Measurements from ENCODE around the gene AURKAIP1. TPM values are rescaled to one million over a fixed set of nuclear protein-coding genes. Genes with fewer than 3 reads are reported as not detected.

AURKAIP1 gene
- total and polyA plus RNA-seq, 4 donors, result 38.4 to 175 (median 97.7) TPM

DNA sequence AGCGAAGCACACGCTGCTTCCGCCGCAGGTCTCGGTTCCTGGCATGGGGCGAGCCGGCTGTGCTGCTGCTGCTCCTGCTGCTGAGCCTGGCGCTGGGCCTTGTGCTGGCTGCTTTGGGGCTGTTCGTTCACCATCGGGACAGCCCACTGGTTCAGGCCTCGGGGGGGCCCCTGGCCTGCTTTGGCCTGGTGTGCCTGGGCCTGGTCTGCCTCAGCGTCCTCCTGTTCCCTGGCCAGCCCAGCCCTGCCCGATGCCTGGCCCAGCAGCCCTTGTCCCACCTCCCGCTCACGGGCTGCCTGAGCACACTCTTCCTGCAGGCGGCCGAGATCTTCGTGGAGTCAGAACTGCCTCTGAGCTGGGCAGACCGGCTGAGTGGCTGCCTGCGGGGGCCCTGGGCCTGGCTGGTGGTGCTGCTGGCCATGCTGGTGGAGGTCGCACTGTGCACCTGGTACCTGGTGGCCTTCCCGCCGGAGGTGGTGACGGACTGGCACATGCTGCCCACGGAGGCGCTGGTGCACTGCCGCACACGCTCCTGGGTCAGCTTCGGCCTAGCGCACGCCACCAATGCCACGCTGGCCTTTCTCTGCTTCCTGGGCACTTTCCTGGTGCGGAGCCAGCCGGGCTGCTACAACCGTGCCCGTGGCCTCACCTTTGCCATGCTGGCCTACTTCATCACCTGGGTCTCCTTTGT lies 41.3 kb downstream of the AURKAIP1 start:
- H3K9ac ChIP-seq (ENCODE audit: low read depth in 1 of 2, low read length in 2 of 2), result no peak overlapping the region
- TF ChIP-seq NR2F2 (IDR thresholded peaks at IDR 0.05) (no peak), RXRA (IDR thresholded peaks at IDR 0.05) (no peak), GABPA (IDR thresholded peaks at IDR 0.05 in 1 of 2, conservative IDR thresholded peaks at IDR 0.05 in 1 of 2) (no peak), HNF4G (IDR thresholded peaks at IDR 0.05) (no peak)
- TF ChIP-seq, protein P1, sequence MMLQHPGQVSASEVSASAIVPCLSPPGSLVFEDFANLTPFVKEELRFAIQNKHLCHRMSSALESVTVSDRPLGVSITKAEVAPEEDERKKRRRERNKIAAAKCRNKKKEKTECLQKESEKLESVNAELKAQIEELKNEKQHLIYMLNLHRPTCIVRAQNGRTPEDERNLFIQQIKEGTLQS (IDR thresholded peaks at IDR 0.05), result no peak
- TF ChIP-seq, protein P2, sequence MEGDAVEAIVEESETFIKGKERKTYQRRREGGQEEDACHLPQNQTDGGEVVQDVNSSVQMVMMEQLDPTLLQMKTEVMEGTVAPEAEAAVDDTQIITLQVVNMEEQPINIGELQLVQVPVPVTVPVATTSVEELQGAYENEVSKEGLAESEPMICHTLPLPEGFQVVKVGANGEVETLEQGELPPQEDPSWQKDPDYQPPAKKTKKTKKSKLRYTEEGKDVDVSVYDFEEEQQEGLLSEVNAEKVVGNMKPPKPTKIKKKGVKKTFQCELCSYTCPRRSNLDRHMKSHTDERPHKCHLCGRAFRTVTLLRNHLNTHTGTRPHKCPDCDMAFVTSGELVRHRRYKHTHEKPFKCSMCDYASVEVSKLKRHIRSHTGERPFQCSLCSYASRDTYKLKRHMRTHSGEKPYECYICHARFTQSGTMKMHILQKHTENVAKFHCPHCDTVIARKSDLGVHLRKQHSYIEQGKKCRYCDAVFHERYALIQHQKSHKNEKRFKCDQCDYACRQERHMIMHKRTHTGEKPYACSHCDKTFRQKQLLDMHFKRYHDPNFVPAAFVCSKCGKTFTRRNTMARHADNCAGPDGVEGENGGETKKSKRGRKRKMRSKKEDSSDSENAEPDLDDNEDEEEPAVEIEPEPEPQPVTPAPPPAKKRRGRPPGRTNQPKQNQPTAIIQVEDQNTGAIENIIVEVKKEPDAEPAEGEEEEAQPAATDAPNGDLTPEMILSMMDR (IDR thresholded peaks at IDR 0.05; ENCODE audit: low read depth, low read length, missing input control), result no peak
- H3K36me3 ChIP-seq (ENCODE audit: control insufficient read depth in 4 of 4, insufficient read depth in 3 of 4, low read depth in 1 of 4, low read length in 3 of 4), result peaks cover 0 to 15% (median 3%) of the 10 kb centered on the region in 4 donors
- H3K4me1 ChIP-seq (ENCODE audit: control insufficient read depth in 4 of 4, insufficient read depth in 4 of 4, low read length in 3 of 4), result peaks cover 6 to 22% (median 15%) of the 10 kb centered on the region in 4 donors
- 76% methylated on average over 36 of the region's 36 CpGs for WGBS
- DNase-seq (ENCODE audit: low spot score), result no peak
- no peak overlapping the region for H3K4me3 ChIP-seq (ENCODE audit: low read depth in 1 of 3, low read length in 3 of 3)
- H3K27me3 ChIP-seq (ENCODE audit: control insufficient read depth in 4 of 4, insufficient read depth in 4 of 4, low read length in 3 of 4), result no peaks in the 10 kb centered on the region
- peak overlapping the region in 1 of 2 donors; percentile 67 for H3K27ac ChIP-seq (ENCODE audit: low read depth in 1 of 2, low read length in 2 of 2)
- H3K9me3 ChIP-seq (ENCODE audit: control insufficient read depth in 4 of 4, low read length in 3 of 4), result no peaks in the 10 kb centered on the region

DNA sequence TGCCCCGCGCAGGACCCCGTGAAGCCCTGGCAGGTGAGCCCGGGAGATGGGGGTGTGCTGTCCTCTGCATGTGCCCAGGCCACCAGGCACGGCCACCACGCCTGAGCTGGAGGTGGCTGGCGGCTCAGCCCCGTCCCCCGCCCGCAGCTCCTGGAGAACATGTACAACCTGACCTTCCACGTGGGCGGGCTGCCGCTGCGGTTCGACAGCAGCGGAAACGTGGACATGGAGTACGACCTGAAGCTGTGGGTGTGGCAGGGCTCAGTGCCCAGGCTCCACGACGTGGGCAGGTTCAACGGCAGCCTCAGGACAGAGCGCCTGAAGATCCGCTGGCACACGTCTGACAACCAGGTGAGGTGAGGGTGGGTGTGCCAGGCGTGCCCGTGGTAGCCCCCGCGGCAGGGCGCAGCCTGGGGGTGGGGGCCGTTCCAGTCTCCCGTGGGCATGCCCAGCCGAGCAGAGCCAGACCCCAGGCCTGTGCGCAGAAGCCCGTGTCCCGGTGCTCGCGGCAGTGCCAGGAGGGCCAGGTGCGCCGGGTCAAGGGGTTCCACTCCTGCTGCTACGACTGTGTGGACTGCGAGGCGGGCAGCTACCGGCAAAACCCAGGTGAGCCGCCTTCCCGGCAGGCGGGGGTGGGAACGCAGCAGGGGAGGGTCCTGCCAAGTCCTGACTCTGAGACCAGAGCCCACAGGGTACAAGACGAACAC lies 42.1 kb downstream of the AURKAIP1 start:
- H3K9ac ChIP-seq (ENCODE audit: low read depth in 1 of 2, low read length in 2 of 2), result no peak overlapping the region
- H3K4me1 ChIP-seq (ENCODE audit: control insufficient read depth in 4 of 4, insufficient read depth in 4 of 4, low read length in 3 of 4), result peaks cover 6 to 22% (median 15%) of the 10 kb centered on the region in 4 donors
- no peak for DNase-seq (ENCODE audit: low spot score)
- WGBS, result 55% methylated on average over 48 of the region's 48 CpGs
- H3K27ac ChIP-seq (ENCODE audit: low read depth in 1 of 2, low read length in 2 of 2), result peak overlapping the region; percentile 49 to 67
- H3K9me3 ChIP-seq (ENCODE audit: control insufficient read depth in 4 of 4, low read length in 3 of 4), result no peaks in the 10 kb centered on the region
- H3K27me3 ChIP-seq (ENCODE audit: control insufficient read depth in 4 of 4, insufficient read depth in 4 of 4, low read length in 3 of 4), result no peaks in the 10 kb centered on the region
- no peak for TF ChIP-seq JUND (IDR thresholded peaks at IDR 0.05)
- peak in 1 of 2 donors; percentile 39 for TF ChIP-seq EGR1 (IDR thresholded peaks at IDR 0.05; ENCODE audit: low read depth in 2 of 2)
- TF ChIP-seq NR2F2 (IDR thresholded peaks at IDR 0.05), result no peak
- TF ChIP-seq, protein P3, sequence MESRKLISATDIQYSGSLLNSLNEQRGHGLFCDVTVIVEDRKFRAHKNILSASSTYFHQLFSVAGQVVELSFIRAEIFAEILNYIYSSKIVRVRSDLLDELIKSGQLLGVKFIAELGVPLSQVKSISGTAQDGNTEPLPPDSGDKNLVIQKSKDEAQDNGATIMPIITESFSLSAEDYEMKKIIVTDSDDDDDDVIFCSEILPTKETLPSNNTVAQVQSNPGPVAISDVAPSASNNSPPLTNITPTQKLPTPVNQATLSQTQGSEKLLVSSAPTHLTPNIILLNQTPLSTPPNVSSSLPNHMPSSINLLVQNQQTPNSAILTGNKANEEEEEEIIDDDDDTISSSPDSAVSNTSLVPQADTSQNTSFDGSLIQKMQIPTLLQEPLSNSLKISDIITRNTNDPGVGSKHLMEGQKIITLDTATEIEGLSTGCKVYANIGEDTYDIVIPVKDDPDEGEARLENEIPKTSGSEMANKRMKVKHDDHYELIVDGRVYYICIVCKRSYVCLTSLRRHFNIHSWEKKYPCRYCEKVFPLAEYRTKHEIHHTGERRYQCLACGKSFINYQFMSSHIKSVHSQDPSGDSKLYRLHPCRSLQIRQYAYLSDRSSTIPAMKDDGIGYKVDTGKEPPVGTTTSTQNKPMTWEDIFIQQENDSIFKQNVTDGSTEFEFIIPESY (IDR thresholded peaks at IDR 0.05), result no peak
- TF ChIP-seq HNF4G (IDR thresholded peaks at IDR 0.05), result no peak
- TF ChIP-seq HNF4A (conservative IDR thresholded peaks at IDR 0.05), result peak in 1 of 2 donors; percentile 52
- TF ChIP-seq, protein P4, sequence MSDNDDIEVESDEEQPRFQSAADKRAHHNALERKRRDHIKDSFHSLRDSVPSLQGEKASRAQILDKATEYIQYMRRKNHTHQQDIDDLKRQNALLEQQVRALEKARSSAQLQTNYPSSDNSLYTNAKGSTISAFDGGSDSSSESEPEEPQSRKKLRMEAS (IDR thresholded peaks at IDR 0.05), result no peak
- TF ChIP-seq, protein P1 (IDR thresholded peaks at IDR 0.05), result no peak
- TF ChIP-seq RXRA (IDR thresholded peaks at IDR 0.05), result no peak
- no peak for TF ChIP-seq TAF1 (conservative IDR thresholded peaks at IDR 0.05)
- no peak for TF ChIP-seq RAD21 (IDR thresholded peaks at IDR 0.05)
- peak in 1 of 2 donors; percentile 39 for TF ChIP-seq GABPA (IDR thresholded peaks at IDR 0.05 in 1 of 2, conservative IDR thresholded peaks at IDR 0.05 in 1 of 2)
- peaks cover 0 to 10% (median 2%) of the 10 kb centered on the region in 4 donors for H3K36me3 ChIP-seq (ENCODE audit: control insufficient read depth in 4 of 4, insufficient read depth in 3 of 4, low read depth in 1 of 4, low read length in 3 of 4)
- H3K4me3 ChIP-seq (ENCODE audit: low read depth in 1 of 3, low read length in 3 of 3), result no peak overlapping the region

Data from liver (tissue), 9 donors.